DMS53 treated with DMSO at 0.1 percent for 48 hours (cell line): ENCODE results near the gene KIAA0040.
A peak's percentile ranks its signal among the peaks of the same experiment; 100 is the strongest.

Source experiments
- DNase-seq: peaks from one replicate; lab custom pipeline; 2025; ENCODE audit not compliant: unreplicated experiment; lab: John Stamatoyannopoulos, UW

KIAA0040 gene

GRCh38 chr1:175172503-175172902 lies 20.1 kb downstream of the KIAA0040 start:
- no peak for DNase-seq

DNA sequence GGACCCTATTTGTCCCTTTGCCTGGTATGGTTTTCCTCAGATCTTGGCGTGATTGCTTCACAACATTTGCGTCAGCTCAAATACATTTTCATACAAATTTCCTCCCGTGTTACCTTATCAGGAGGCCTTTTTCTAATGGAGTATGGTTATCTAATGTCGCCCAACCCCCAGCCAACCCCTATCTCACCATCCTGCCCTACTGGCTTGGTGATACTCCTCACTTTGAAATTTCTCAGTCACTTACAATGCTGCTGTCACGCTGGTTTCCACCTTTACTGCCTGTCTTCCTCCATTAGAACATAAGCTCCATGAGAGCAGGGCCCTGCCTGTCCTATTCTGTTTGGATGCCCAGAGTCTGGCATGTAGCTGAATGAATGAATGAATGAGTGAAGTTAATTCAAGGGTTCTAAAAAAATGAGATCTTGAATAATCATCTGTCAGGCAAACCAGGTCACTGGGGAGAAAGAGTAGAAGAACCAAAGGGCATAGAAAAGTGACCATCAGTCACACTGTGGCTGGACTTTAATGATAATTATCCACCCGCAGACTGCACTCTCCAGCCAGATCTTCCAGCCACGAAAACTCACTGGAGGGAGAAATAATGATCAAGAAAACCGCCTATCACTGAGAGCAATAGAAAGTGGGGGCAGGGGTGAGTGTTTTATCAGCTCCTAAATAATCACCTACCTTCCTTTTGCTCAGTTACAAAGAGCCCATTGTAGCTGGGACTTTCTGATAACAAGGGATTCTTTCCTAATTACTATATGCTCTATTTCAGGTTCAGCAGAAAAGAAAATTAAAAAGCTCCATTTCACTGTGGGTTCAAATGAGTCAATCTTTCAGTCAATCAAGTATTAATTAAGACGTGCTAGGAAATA lies 21.3 kb downstream of the KIAA0040 start:
- no peak for DNase-seq

DNA sequence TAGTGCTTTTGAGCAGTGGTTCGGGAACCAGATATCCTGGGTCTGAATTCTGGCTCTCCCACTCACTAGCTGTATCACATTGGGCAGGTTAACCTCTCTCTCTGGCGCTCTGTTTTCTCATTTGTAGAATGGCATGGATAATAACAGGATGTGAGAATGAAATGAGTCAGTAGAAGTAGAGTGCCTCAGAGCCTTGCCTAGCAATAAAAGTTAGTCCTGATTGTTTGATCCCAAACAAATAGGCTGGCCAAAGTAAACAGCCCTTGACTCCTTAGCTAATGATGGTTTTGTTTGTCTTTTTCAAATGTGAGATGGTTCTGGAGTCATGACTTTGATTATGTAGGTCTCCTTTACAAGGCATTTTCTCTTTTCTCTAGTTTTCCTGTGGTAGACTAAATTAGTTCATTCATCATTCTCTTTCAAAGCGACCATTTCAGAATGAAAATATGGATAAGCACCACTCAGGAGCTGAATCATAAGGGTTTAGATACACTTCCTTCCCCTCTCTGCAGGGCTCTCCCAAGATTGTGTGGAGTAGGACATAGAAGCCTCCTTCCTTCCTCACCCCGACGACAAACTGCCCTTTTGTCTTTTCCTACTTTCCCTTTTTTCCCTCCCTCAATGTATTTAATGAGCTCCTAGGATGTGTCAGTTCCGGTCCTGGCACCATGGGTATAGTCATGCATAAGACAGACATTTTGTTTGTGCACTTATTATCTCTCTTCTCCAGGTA lies 23.1 kb downstream of the KIAA0040 start:
- DNase-seq = peak; percentile 75

GRCh38 chr1:175168782-175169181 lies 23.8 kb downstream of the KIAA0040 start:
- DNase-seq = no peak

- DNase-seq = no peak
These were observed 24.7 kb downstream of the KIAA0040 start for GRCh38 chr1:175167861-175168260.

DNA sequence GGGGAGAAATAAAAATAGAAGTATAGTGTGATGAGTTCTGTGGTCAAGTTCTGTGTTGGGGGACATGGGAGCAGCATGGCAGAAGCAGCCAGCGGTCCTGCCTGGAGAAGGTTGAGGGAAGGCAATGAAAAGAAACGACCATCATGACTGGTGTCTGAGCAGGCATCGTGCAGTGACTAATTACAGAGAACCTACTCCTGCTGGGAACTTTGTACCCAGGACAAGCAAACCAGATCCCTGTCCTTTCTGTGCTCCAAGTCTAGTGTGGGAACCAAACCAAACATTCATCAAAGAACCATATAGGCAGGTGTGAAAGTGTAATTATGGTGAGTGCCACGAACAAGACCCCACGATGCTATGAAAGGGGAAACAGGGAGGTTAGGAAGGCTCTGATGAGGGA lies 25.8 kb downstream of the KIAA0040 start:
- no peak for DNase-seq

GRCh38 chr1:175164751-175165150 lies 27.8 kb downstream of the KIAA0040 start:
- no peak for DNase-seq

- DNase-seq = no peak
These were observed 28.9 kb downstream of the KIAA0040 start for GRCh38 chr1:175163702-175164101.

- no peak for DNase-seq
These were observed 29.6 kb downstream of the KIAA0040 start for GRCh38 chr1:175162955-175163354.

DNA sequence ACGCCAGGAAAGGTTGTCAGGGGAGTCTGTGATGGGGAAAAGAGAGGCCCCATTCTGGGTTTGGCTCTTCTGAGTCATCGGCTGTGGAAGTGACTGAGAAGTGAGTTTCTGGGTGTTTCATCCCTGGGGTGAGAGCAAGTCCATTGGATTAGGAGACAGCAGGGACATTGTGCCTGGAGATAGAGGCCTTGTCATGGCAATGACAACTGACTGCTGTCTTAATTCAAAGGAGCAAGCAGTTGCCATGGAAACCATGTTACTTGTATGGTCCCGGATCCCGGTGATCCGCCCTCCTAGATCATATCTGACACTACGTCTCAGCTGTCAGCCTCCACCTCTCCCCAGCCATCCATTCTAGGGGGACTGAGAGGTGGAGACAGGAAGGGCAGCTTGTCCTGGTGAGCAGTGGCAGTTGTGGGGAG lies 34.4 kb downstream of the KIAA0040 start:
- DNase-seq = no peak

DNA sequence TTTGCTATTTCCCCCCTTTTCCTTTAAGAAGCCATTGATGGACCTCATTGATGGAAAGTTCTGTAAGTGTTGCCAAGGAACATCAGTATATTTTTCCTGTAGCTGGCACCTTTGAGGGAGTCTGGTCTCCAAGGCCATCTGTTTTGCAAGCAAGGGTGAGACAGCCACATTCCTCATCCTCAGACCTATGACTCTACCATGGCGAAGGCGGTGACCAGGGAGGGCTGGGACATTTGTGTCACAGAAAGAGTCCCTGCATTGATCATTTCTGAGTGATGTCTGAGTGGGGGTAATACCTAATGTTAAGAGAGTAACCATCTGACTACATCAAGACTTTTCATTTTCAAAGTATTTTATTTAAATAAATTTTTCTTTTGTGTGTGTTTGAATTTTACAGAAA lies 35.4 kb downstream of the KIAA0040 start:
- no peak for DNase-seq

DNA sequence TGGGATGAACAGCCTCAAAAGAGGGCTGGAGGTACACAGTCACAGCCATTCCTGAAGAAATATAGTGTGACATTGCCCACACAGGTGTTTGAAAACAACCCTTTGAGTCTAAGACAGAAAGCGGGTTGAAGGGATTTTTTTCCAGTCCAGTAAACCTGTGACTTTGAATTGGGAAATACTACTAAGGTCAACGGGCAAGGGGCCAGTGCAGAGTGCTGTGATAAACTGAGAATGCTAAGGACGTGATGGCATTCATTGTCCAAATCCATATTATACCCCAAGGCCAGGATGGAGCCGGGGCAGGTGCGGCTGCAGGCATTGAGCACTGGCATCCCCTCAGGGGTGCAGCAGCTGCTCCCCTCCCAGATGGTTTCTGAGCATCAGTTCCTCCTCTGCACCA lies 36.6 kb downstream of the KIAA0040 start:
- DNase-seq = no peak

DNA sequence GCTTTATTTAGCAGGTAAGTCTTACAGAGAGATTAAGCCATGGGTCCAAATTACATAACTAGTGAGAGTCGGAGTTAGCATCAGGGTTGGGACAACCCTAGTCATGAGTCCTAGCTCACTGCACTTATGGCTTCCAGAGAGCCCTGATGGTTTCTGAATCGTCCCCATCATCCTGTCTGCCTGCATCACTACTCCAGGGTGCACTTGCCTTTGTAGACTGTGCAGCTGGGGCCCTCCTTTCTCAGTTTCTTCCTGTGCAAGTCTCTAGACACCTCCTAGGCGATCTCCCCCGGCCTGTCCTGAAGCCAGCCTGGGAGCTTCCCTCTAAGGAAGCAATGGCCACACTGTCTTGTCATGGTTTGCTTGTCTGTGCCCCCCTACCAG lies 37.1 kb downstream of the KIAA0040 start:
- no peak for DNase-seq

- peak; percentile 67 for DNase-seq
These were observed 37.7 kb downstream of the KIAA0040 start for GRCh38 chr1:175154629-175155472.

DNA sequence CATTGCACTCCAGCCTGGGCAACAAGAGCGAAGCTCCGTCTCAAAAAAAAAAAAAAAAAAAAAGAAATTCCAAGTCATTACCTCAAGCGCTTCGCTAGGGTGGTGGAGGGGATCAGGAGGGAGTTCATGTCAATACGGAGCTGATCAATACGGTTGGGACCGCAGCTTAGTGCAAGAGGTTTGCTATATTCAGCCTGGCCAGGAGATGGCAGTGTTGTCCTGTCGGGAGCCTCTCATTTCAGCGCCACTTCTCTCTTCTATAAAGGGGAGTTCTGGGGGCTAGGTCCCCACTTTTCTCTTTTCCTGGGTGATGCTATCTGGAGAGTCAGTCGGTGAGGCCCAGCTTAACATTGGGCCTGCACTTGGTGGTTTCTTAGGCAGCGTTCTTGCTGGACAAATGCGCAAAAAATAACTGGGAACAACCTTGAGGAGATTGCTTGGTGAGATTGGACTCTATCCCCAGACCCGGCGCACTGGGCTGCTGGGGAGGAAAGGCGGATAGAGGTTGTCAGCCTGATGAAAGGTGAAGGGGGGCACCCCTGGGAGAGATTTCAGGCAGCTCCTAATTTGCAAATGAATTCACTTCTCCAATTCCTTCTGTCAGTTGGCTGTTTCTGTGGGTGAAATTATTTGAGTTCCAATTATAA lies 40.4 kb downstream of the KIAA0040 start:
- peak; percentile 42 for DNase-seq

DNA sequence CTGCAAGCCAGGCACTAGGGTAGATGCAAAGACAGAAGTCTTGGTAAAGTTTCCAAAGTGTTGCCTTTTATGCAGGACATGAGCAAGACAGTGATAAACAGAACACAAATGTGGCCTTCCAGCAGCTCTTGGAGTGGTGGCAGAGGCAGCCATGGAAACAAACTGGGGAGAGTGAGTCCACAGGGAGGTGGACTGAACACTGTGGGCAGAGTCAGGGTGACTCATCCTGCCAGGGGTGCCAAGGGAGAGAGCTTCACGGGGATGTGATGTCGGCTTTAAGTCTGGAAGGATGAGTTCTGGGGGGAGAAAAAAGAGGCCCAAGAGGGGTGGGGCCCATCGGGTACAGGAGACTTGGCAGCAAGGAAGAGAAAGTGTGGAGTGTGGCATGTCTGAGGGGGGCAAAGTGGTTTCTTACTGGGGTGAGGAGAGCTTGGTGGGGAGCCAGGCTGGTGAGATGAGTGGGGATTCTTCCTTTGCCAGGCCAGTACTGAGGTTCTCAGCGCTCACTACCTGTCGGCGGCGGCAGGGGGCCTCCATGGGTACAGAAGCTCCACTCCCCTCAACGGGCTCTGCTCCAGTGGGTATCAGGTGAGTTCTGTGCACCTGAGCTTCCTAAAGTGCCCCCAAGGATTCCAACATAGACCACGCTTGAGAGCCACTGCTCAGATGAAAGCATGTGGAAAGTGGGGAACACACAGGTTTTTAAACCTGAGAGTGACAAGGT lies 41.8 kb downstream of the KIAA0040 start:
- no peak for DNase-seq

- no peak for DNase-seq
These were observed 44.5 kb downstream of the KIAA0040 start for GRCh38 chr1:175148068-175148467.

GRCh38 chr1:175147569-175147968 lies 45.0 kb downstream of the KIAA0040 start:
- no peak for DNase-seq

DNA sequence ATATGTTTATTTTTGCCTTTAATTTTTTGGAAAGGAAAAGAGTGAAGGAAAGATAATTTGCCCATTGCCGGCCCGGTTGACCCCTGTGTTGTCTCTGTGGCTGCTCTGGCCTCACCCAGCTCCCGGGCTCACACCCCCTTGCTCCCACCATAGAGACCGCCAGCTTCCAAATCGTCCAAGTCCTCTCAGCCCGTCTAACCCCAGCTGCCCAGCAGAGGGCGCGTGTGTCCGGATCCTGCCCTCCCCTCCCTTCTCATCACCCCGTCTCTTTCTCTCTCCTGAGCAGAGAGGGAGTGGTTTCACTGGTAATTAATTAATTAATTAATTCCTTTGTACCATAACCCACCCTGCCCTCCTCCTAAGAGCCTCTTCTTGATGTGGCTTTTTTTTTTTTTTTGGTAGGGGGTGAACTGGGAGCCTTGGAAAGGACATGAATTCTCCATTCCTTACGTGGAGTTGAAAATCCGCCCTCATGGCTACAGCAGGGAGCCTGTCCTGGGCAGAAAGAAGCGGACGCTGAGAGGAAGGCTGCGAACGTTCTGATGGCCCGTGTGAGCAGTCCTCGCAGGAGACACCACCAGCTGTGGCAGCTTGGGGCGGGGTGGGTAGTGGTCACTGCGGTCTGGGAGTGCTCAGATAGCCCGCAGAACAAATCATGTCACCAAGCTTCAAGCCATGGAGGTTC lies 45.9 kb downstream of the KIAA0040 start:
- peak; percentile 55 for DNase-seq
